ENCODE data around the gene ZSCAN10. TPM values are rescaled to one million over a fixed set of nuclear protein-coding genes. Genes with fewer than 3 reads are reported as not detected.
"Not testable (repeated sequence)": the region's sequence is repeated elsewhere in the genome, so short reads cannot be mapped to it uniquely, and the experiment has no call there.

Gene ZSCAN10
- total RNA-seq, 1 experiment from 2014 or later: not detected

- no peak for DNase-seq (ENCODE audit: low read depth in 1 of 2, low spot score in 2 of 2)
- Histone ChIP-seq H3K27ac (no peak overlapping the region), H3K4me3 (no peak overlapping the region), H3K27me3 (replicated peaks) (no peaks in the 10 kb centered on the region), H3K36me3 (0 out of 2 replicates have a peak, but pooled peaks cover 8% of the 10 kb centered on the region), H3K4me1 (replicated peaks) (peaks cover 32% of the 10 kb centered on the region), H3K9me3 (replicated peaks) (no peaks in the 10 kb centered on the region)
Measured at GRCh38 chr16:3063625-3064386, 35.3 kb downstream of the ZSCAN10 start.

GRCh38 chr16:3062553-3062952 lies 36.5 kb downstream of the ZSCAN10 start:
- H3K4me1 ChIP-seq (replicated peaks): peaks cover 37% of the 10 kb centered on the region
- no peak overlapping the region for H3K4me3 ChIP-seq
- no peak for DNase-seq (ENCODE audit: low read depth in 1 of 2, low spot score in 2 of 2)

GRCh38 chr16:3060339-3061127 lies 38.6 kb downstream of the ZSCAN10 start:
- H3K36me3 ChIP-seq: no peaks in the 10 kb centered on the region
- H3K4me3 ChIP-seq: no peak overlapping the region
- no peak overlapping the region for H3K27ac ChIP-seq
- no peaks in the 10 kb centered on the region for H3K27me3 ChIP-seq (replicated peaks)
- H3K4me1 ChIP-seq (replicated peaks): peaks cover 26% of the 10 kb centered on the region
- DNase-seq (ENCODE audit: low read depth in 1 of 2, low spot score in 2 of 2): no peak
- H3K9me3 ChIP-seq (replicated peaks): no peaks in the 10 kb centered on the region

More at GRCh38 chr16:3062553-3062952, 36.5 kb downstream of the ZSCAN10 start:
- no peak overlapping the region for H3K27ac ChIP-seq
- H3K36me3 ChIP-seq: no peaks in the 10 kb centered on the region
- no peaks in the 10 kb centered on the region for H3K27me3 ChIP-seq (replicated peaks)
- H3K9me3 ChIP-seq (replicated peaks): no peaks in the 10 kb centered on the region

- H3K4me3 ChIP-seq: peak overlapping the region; percentile 76
- H3K9me3 ChIP-seq (replicated peaks): no peaks in the 10 kb centered on the region
- H3K27me3 ChIP-seq (replicated peaks): no peaks in the 10 kb centered on the region
- peak overlapping the region; percentile 77 for H3K27ac ChIP-seq
- H3K4me1 ChIP-seq (replicated peaks): peaks cover 18% of the 10 kb centered on the region
- no peaks in the 10 kb centered on the region for H3K36me3 ChIP-seq
- DNase-seq (ENCODE audit: low read depth in 1 of 2, low spot score in 2 of 2): peak in 1 of 2 experiments; percentile 44
Measured at GRCh38 chr16:3059723-3060242, 39.3 kb downstream of the ZSCAN10 start.

GRCh38 chr16:3059041-3059722 lies 39.9 kb downstream of the ZSCAN10 start:
- no peaks in the 10 kb centered on the region for H3K9me3 ChIP-seq (replicated peaks)
- peaks cover 13% of the 10 kb centered on the region for H3K4me1 ChIP-seq (replicated peaks)
- peak overlapping the region; percentile 76 for H3K4me3 ChIP-seq
- peak; percentile 93 to 96 for DNase-seq (ENCODE audit: low read depth in 1 of 2, low spot score in 2 of 2)
- peak overlapping the region; percentile 77 for H3K27ac ChIP-seq
- no peaks in the 10 kb centered on the region for H3K27me3 ChIP-seq (replicated peaks)
- H3K36me3 ChIP-seq: no peaks in the 10 kb centered on the region

GRCh38 chr16:3058139-3059030 lies 40.7 kb downstream of the ZSCAN10 start:
- Histone ChIP-seq H3K9me3 (replicated peaks) (no peaks in the 10 kb centered on the region), H3K27ac (peak overlapping the region; percentile 77; the same call in 1 of the 2 replicates), H3K27me3 (replicated peaks) (no peaks in the 10 kb centered on the region), H3K36me3 (no peaks in the 10 kb centered on the region), H3K4me1 (replicated peaks) (peaks cover 13% of the 10 kb centered on the region), H3K4me3 (peak overlapping the region; percentile 76)
- peak in 1 of 2 experiments; percentile 52 for DNase-seq (ENCODE audit: low read depth in 1 of 2, low spot score in 2 of 2)

GRCh38 chr16:3057181-3058138 lies 41.6 kb downstream of the ZSCAN10 start:
- Histone ChIP-seq H3K36me3 (no peaks in the 10 kb centered on the region), H3K27me3 (replicated peaks) (no peaks in the 10 kb centered on the region), H3K4me3 (no peak overlapping the region), H3K27ac (no peak overlapping the region), H3K9me3 (replicated peaks) (no peaks in the 10 kb centered on the region), H3K4me1 (replicated peaks) (peaks cover 13% of the 10 kb centered on the region)
- peak in 1 of 2 experiments; percentile 41 for DNase-seq (ENCODE audit: low read depth in 1 of 2, low spot score in 2 of 2)

- DNase-seq (ENCODE audit: low read depth in 1 of 2, low spot score in 2 of 2): no peak
- Histone ChIP-seq H3K4me1 (replicated peaks) (peaks cover 13% of the 10 kb centered on the region), H3K27me3 (replicated peaks) (no peaks in the 10 kb centered on the region), H3K4me3 (no peak overlapping the region), H3K9me3 (replicated peaks) (no peaks in the 10 kb centered on the region), H3K36me3 (no peaks in the 10 kb centered on the region), H3K27ac (no peak overlapping the region)
Measured at GRCh38 chr16:3056336-3057180, 42.5 kb downstream of the ZSCAN10 start.

GRCh38 chr16:3055734-3056115 lies 43.4 kb downstream of the ZSCAN10 start:
- not testable (repeated sequence) for H3K27me3 ChIP-seq (replicated peaks); H3K4me3 ChIP-seq; DNase-seq (ENCODE audit: low read depth in 1 of 2, low spot score in 2 of 2); H3K27ac ChIP-seq; H3K36me3 ChIP-seq; H3K9me3 ChIP-seq (replicated peaks)
- H3K4me1 ChIP-seq (replicated peaks): peaks cover 13% of the 10 kb centered on the region

GRCh38 chr16:3054965-3055733 lies 43.9 kb downstream of the ZSCAN10 start:
- Histone ChIP-seq H3K27ac (no peak overlapping the region), H3K36me3 (no peaks in the 10 kb centered on the region), H3K27me3 (replicated peaks) (peaks cover 6% of the 10 kb centered on the region), H3K9me3 (replicated peaks) (no peaks in the 10 kb centered on the region), H3K4me3 (no peak overlapping the region), H3K4me1 (replicated peaks) (peaks cover 13% of the 10 kb centered on the region)
- no peak for DNase-seq (ENCODE audit: low read depth in 1 of 2, low spot score in 2 of 2)

- not testable (repeated sequence) for H3K27ac ChIP-seq; H3K4me3 ChIP-seq; H3K9me3 ChIP-seq (replicated peaks); DNase-seq (ENCODE audit: low read depth in 1 of 2, low spot score in 2 of 2); H3K4me1 ChIP-seq (replicated peaks); H3K36me3 ChIP-seq
- peaks cover 23% of the 10 kb centered on the region for H3K27me3 ChIP-seq (replicated peaks)
Measured at GRCh38 chr16:3053330-3053710, 45.8 kb downstream of the ZSCAN10 start.
